Trophoblast cell (in vitro differentiated cells and primary cell): ENCODE data around the gene LIG1.
A peak's percentile ranks its signal among the peaks of the same experiment; 100 is the strongest.

Experiments used
- DNase-seq, 2 donors: peaks; one replicate each; pipeline ENCODE4 v3.0.0-alpha.2; 2016
- H2AFZ ChIP-seq: 2 replicates; pipeline ENCODE4 v1.6.1; 2013; ENCODE audit warnings: low read length, moderate library complexity, mild to moderate bottlenecking; ENCODE audit not compliant: insufficient read depth, poor library complexity
- H2AK5ac ChIP-seq: 2 replicates; pipeline ENCODE4 v1.6.1; 2013; ENCODE audit warnings: mild to moderate bottlenecking, low read length
- H2BK120ac ChIP-seq: 2 replicates; pipeline ENCODE4 v1.6.1; 2013; ENCODE audit warnings: low read length, mild to moderate bottlenecking, moderate library complexity; ENCODE audit not compliant: insufficient read depth, poor library complexity
- H2BK12ac ChIP-seq: 2 replicates; pipeline ENCODE4 v1.6.1; 2013; ENCODE audit warnings: mild to moderate bottlenecking, low read length, moderate library complexity
- H2BK5ac ChIP-seq: 2 replicates; pipeline ENCODE4 v1.6.1; 2013; ENCODE audit warnings: low read length, low read depth, moderate library complexity, mild to moderate bottlenecking; ENCODE audit not compliant: poor library complexity
- H3K14ac ChIP-seq: 2 replicates; pipeline ENCODE4 v1.6.1; 2013; ENCODE audit warnings: mild to moderate bottlenecking, low read length
- H3K18ac ChIP-seq: 2 replicates; pipeline ENCODE4 v1.6.1; 2013; ENCODE audit warnings: mild to moderate bottlenecking, low read length
- H3K23ac ChIP-seq: 2 replicates; pipeline ENCODE4 v1.6.1; 2013; ENCODE audit warnings: low read length
- H3K27ac ChIP-seq: 2 replicates; pipeline ENCODE4 v1.5.1; 2013; ENCODE audit warnings: low read depth, mild to moderate bottlenecking, inconsistent platforms, low read length, moderate library complexity
- H3K27me3 ChIP-seq: 2 replicates; pipeline ENCODE4 v1.6.1; 2013; ENCODE audit warnings: inconsistent platforms, mild to moderate bottlenecking, low read length, moderate library complexity; ENCODE audit not compliant: insufficient read depth
- H3K36me3 ChIP-seq, 2 experiments: 1 replicate in 1 of 2; 2 replicates in 1 of 2; pipeline ENCODE4 v1.6.1; 2013; ENCODE audit warnings: low read length in 2 of 2, mild to moderate bottlenecking in 2 of 2, moderate library complexity in 1 of 2; ENCODE audit not compliant: insufficient read depth in 2 of 2, control insufficient read depth in 1 of 2
- H3K4ac ChIP-seq: 2 replicates; pipeline ENCODE4 v1.6.1; 2013; ENCODE audit warnings: low read depth, mild to moderate bottlenecking, low read length, moderate library complexity
- H3K4me1 ChIP-seq, 2 experiments: 1 replicate in 1 of 2; 2 replicates in 1 of 2; pipeline ENCODE4 v1.6.1; 2013; ENCODE audit warnings: low read length in 2 of 2, mild to moderate bottlenecking in 2 of 2, moderate library complexity in 1 of 2; ENCODE audit not compliant: insufficient read depth in 2 of 2, control insufficient read depth in 1 of 2
- H3K4me2 ChIP-seq: 2 replicates; pipeline ENCODE4 v1.6.1; 2013; ENCODE audit warnings: inconsistent platforms, mild to moderate bottlenecking, low read length, moderate library complexity
- H3K4me3 ChIP-seq: 2 replicates; pipeline ENCODE4 v1.5.1; 2013; ENCODE audit warnings: mild to moderate bottlenecking, low read depth, low read length, inconsistent platforms
- H3K79me1 ChIP-seq: one replicate; pipeline ENCODE4 v1.6.1; 2013; ENCODE audit warnings: low read length
- H3K79me2 ChIP-seq: 2 replicates; pipeline ENCODE4 v1.6.1; 2013; ENCODE audit warnings: low read length, mild to moderate bottlenecking; ENCODE audit not compliant: control insufficient read depth, insufficient read depth, poor library complexity
- H3K9ac ChIP-seq: 2 replicates; pipeline ENCODE4 v1.6.1; 2013; ENCODE audit warnings: mild to moderate bottlenecking, low read length
- H3K9me3 ChIP-seq: 2 replicates; pipeline ENCODE4 v1.6.1; 2013; ENCODE audit warnings: low read depth, mild to moderate bottlenecking, control low read depth, inconsistent platforms, low read length; ENCODE audit not compliant: insufficient read depth
- H4K12ac ChIP-seq: 2 replicates; pipeline ENCODE4 v1.6.1; 2013; ENCODE audit warnings: low read depth, mild to moderate bottlenecking, low read length, moderate library complexity
- H4K8ac ChIP-seq: 2 replicates; pipeline ENCODE4 v1.6.1; 2013; ENCODE audit warnings: low read depth, mild to moderate bottlenecking, low read length, moderate library complexity
- H4K91ac ChIP-seq: one replicate; pipeline ENCODE4 v1.6.1; 2013; ENCODE audit warnings: low read depth, mild to moderate bottlenecking, low read length, moderate library complexity
- WGBS: extraction: QIAGEN DNeasy Blood & Tissue Kit; methylation state at CpG from one replicate; pipeline ENCODE4 v1.1.7; 2013; ENCODE audit warnings: missing lambda C conversion rate; ENCODE audit not compliant: insufficient read length, insufficient coverage; ENCODE audit errors: extremely low coverage; 5-methylcytosine and 5-hydroxymethylcytosine counted together

Gene LIG1

GRCh38 chr19:48118131-48118517 is 52.0 kb downstream of the LIG1 start:
- no peak overlapping the region for H3K4me2 ChIP-seq
- H2AFZ ChIP-seq: no peak overlapping the region
- no peak overlapping the region for H4K12ac ChIP-seq
- H2AK5ac ChIP-seq: no peak overlapping the region
- no peak for DNase-seq
- peaks cover 9 to 14% of the 10 kb centered on the region in 2 experiments for H3K4me1 ChIP-seq
- no peak overlapping the region for H2BK12ac ChIP-seq
- H3K9ac ChIP-seq: no peak overlapping the region
- H3K27me3 ChIP-seq: no peaks in the 10 kb centered on the region
- no CpG with 5 or more reads among the region's 11 CpGs for WGBS
- no peak overlapping the region for H2BK5ac ChIP-seq
- H4K91ac ChIP-seq: no peak overlapping the region
- no peaks in the 10 kb centered on the region for H3K79me2 ChIP-seq
- H4K8ac ChIP-seq: no peak overlapping the region
- H3K36me3 ChIP-seq: peaks cover 42 to 47% of the 10 kb centered on the region in 2 experiments
- H3K9me3 ChIP-seq: peaks cover 2% of the 10 kb centered on the region
- H3K4ac ChIP-seq: no peak overlapping the region
- H3K4me3 ChIP-seq: no peak overlapping the region
- no peak overlapping the region for H3K23ac ChIP-seq
- peaks cover 11% of the 10 kb centered on the region for H3K79me1 ChIP-seq
- no peak overlapping the region for H3K14ac ChIP-seq
- H3K27ac ChIP-seq: no peak overlapping the region
- H2BK120ac ChIP-seq: no peak overlapping the region
- H3K18ac ChIP-seq: no peak overlapping the region

GRCh38 chr19:48117515-48118130 is 52.5 kb downstream of the LIG1 start:
- Histone ChIP-seq H4K12ac (no peak overlapping the region), H3K18ac (no peak overlapping the region), H2AFZ (no peak overlapping the region), H3K9me3 (peaks cover 2% of the 10 kb centered on the region), H3K9ac (no peak overlapping the region), H3K27me3 (no peaks in the 10 kb centered on the region), H2BK5ac (no peak overlapping the region), H3K79me1 (peaks cover 7% of the 10 kb centered on the region), H2BK120ac (no peak overlapping the region), H3K27ac (no peak overlapping the region), H3K4me1 (peaks cover 5 to 11% of the 10 kb centered on the region in 2 experiments), H3K4me2 (no peak overlapping the region), H3K4me3 (no peak overlapping the region), H2BK12ac (no peak overlapping the region), H4K91ac (no peak overlapping the region), H3K14ac (no peak overlapping the region), H4K8ac (no peak overlapping the region), H3K23ac (no peak overlapping the region), H3K4ac (no peak overlapping the region), H2AK5ac (no peak overlapping the region), H3K79me2 (no peaks in the 10 kb centered on the region), H3K36me3 (peaks cover 36 to 42% of the 10 kb centered on the region in 2 experiments)
- WGBS: no CpG with 5 or more reads among the region's 12 CpGs
- DNase-seq: no peak

GRCh38 chr19:48113190-48113917 is 56.8 kb downstream of the LIG1 start:
- H3K9me3 ChIP-seq: no peaks in the 10 kb centered on the region
- H2AK5ac ChIP-seq: no peak overlapping the region
- no peak overlapping the region for H3K4me3 ChIP-seq
- no peaks in the 10 kb centered on the region for H3K79me1 ChIP-seq
- no peaks in the 10 kb centered on the region for H3K27me3 ChIP-seq
- no peak overlapping the region for H3K9ac ChIP-seq
- H2BK12ac ChIP-seq: no peak overlapping the region
- no peak overlapping the region for H3K4me2 ChIP-seq
- H3K36me3 ChIP-seq: peaks cover 21 to 25% of the 10 kb centered on the region in 2 experiments
- no peak overlapping the region for H4K91ac ChIP-seq
- no peak overlapping the region for H3K18ac ChIP-seq
- H3K4me1 ChIP-seq: no peaks in the 10 kb centered on the region
- no CpG with 5 or more reads among the region's 16 CpGs for WGBS
- no peak overlapping the region for H2AFZ ChIP-seq
- H3K14ac ChIP-seq: no peak overlapping the region
- H2BK5ac ChIP-seq: no peak overlapping the region
- no peak overlapping the region for H4K8ac ChIP-seq
- no peak overlapping the region for H4K12ac ChIP-seq
- H3K79me2 ChIP-seq: no peaks in the 10 kb centered on the region
- H3K27ac ChIP-seq: no peak overlapping the region
- DNase-seq: no peak
- H3K23ac ChIP-seq: no peak overlapping the region
- H2BK120ac ChIP-seq: no peak overlapping the region
- H3K4ac ChIP-seq: no peak overlapping the region

GRCh38 chr19:48111280-48111679 is 58.9 kb downstream of the LIG1 start:
- H2AFZ ChIP-seq: no peak overlapping the region
- DNase-seq: no peak
- no peak overlapping the region for H4K12ac ChIP-seq
- no peak overlapping the region for H3K4me2 ChIP-seq
- no peak overlapping the region for H4K91ac ChIP-seq
- H3K27ac ChIP-seq: no peak overlapping the region
- no peak overlapping the region for H2BK5ac ChIP-seq
- H3K4ac ChIP-seq: no peak overlapping the region
- H3K4me3 ChIP-seq: no peak overlapping the region
- no peak overlapping the region for H3K18ac ChIP-seq
- H3K79me2 ChIP-seq: no peaks in the 10 kb centered on the region
- peak overlapping the region; percentile 57 for H3K9ac ChIP-seq
- no peak overlapping the region for H3K23ac ChIP-seq
- no peak overlapping the region for H2BK120ac ChIP-seq
- H3K4me1 ChIP-seq: peaks cover 0 to 2% of the 10 kb centered on the region in 2 experiments
- no peak overlapping the region for H2AK5ac ChIP-seq
- no CpG with 5 or more reads among the region's 7 CpGs for whole genome bisulfite sequencing
- H3K9me3 ChIP-seq: no peaks in the 10 kb centered on the region
- H2BK12ac ChIP-seq: no peak overlapping the region
- H3K36me3 ChIP-seq: peaks cover 11 to 12% of the 10 kb centered on the region in 2 experiments
- H3K79me1 ChIP-seq: no peaks in the 10 kb centered on the region
- no peak overlapping the region for H4K8ac ChIP-seq
- no peaks in the 10 kb centered on the region for H3K27me3 ChIP-seq
- H3K14ac ChIP-seq: no peak overlapping the region
